A549 treated with ZK216348 at 1 μM for 4 hours (cell line): ENCODE data around the gene RBMX. TPM values are rescaled to one million over a fixed set of nuclear protein-coding genes. Genes with fewer than 3 reads are reported as not detected.

Experiments
- total RNA-seq: library from RNA; stranded (reverse); fragments of 200-300 nt; extraction: Qiagen RNA extraction; gene quantifications from 5 replicates; pipeline ENCODE4 v1.2.3, GENCODE V29; 2022; ENCODE audit warnings: low read depth

The RBMX gene
- 215 to 331 TPM (median 220 TPM) in 5 replicates for total RNA-seq

DNA sequence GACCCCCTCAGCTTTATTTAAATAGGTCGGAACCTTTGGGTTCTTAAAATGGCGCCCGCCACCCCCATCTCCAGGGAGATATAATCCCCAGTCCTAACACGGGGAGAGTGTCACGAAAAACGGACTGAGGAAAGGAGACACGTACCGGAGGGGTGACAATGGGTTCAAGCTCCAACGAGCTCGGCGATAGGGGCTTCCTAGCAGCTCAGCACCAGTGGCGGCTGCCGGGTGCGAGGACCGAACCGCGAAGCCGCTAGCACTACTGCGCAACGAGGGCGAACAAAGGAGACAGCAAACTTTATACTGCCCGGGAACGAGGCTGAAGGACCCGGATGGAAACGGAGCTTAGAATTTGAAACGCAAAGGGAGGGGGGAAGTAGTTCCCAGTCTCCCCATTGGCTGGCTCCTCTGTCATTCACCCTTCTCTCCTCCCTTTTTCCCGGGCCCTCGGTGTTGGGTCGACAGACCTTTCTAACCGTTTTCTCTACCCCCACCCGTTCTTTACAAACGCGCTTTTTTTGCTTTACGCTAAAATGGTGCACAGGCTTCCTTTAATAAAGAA lies at the start of gene RBMX:
RBMX (minus strand) TSS at position 274 of the 562 bp plus-strand sequence. CDS start 1,298 bp downstream, outside the sequence.

Other genes starting within 250 kb of the RBMX start
- gene CD40LG, start 232.6 kb downstream of the RBMX start, total RNA-seq, result not detected in 5 replicates
- gene ARHGEF6, start 99.8 kb downstream of the RBMX start, total RNA-seq, result 0.07 to 0.26 TPM (median 0.21 TPM) in 5 replicates
- gene GPR101, start 153.3 kb upstream of the RBMX start, total RNA-seq, result not detected in 5 replicates